ENCODE results near the gene BICC1.

Gene BICC1

DNA sequence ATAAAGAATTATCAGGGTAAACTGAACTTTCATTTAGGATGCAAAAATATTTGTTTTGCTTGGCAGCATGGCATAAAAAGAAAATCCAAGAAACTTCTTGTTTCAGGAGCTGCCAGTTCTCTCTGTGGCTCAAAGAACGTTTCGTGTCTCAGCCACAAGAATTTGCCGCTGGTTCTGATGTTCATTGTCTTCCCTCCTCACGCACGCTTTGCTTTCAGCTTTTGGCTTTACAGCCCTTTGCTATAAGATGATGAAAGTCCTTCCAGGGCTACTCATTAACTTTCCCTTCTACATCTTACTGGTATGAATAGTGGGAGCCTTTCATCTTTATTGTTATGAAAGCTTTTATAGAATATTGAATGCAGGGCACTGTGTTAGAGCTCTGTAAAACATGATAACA, 124.7 kb downstream of the BICC1 start:
- no peaks in the 10 kb centered on the region for H3K36me3 ChIP-seq (ENCODE audit: control insufficient read depth, insufficient read depth, low read length)
- no peak overlapping the region for H2AFZ ChIP-seq
- no peaks in the 10 kb centered on the region for H3K4me1 ChIP-seq
- TF ChIP-seq, protein P1, sequence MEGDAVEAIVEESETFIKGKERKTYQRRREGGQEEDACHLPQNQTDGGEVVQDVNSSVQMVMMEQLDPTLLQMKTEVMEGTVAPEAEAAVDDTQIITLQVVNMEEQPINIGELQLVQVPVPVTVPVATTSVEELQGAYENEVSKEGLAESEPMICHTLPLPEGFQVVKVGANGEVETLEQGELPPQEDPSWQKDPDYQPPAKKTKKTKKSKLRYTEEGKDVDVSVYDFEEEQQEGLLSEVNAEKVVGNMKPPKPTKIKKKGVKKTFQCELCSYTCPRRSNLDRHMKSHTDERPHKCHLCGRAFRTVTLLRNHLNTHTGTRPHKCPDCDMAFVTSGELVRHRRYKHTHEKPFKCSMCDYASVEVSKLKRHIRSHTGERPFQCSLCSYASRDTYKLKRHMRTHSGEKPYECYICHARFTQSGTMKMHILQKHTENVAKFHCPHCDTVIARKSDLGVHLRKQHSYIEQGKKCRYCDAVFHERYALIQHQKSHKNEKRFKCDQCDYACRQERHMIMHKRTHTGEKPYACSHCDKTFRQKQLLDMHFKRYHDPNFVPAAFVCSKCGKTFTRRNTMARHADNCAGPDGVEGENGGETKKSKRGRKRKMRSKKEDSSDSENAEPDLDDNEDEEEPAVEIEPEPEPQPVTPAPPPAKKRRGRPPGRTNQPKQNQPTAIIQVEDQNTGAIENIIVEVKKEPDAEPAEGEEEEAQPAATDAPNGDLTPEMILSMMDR (IDR thresholded peaks at IDR 0.05), result no peak
- H3K79me2 ChIP-seq, result no peaks in the 10 kb centered on the region
- no peak overlapping the region for H3K4me3 ChIP-seq (ENCODE audit: low read depth, low read length)
- no peak overlapping the region for H3K9ac ChIP-seq
- no peak overlapping the region for H3K27ac ChIP-seq
- H3K9me3 ChIP-seq (ENCODE audit: control insufficient read depth, low read length), result no peaks in the 10 kb centered on the region
- H3K27me3 ChIP-seq (ENCODE audit: control insufficient read depth, insufficient read depth, low read length), result no peaks in the 10 kb centered on the region
- H3K4me2 ChIP-seq (ENCODE audit: low read length), result no peak overlapping the region

DNA sequence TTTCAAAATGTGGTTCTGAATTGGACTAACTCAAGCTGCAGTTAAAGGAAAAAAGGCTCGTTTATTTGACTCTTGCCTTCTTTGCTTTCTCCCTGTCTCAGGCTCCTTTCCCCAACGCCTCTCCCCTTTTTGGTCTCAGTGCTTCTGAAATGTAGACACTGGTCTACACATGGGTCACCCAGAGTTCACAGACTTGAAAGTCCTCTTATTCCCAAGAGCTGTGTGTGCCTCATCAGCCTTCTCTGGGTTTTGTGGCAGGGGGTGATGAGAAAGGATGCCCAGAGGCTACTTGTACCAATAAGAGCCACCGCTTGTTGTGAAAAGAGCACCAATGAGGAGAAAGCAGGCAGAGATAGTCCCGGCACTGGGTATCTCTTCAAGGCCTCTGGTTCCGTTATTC, 125.7 kb downstream of the BICC1 start:
- no peak overlapping the region for H3K27ac ChIP-seq
- no peak overlapping the region for H3K4me3 ChIP-seq (ENCODE audit: low read depth, low read length)
- H2AFZ ChIP-seq, result no peak overlapping the region
- no peaks in the 10 kb centered on the region for H3K36me3 ChIP-seq (ENCODE audit: control insufficient read depth, insufficient read depth, low read length)
- TF ChIP-seq, protein P1 (IDR thresholded peaks at IDR 0.05), result no peak
- no peak overlapping the region for H3K4me2 ChIP-seq (ENCODE audit: low read length)
- no peaks in the 10 kb centered on the region for H3K9me3 ChIP-seq (ENCODE audit: control insufficient read depth, low read length)
- no peak overlapping the region for H3K9ac ChIP-seq
- no peaks in the 10 kb centered on the region for H3K79me2 ChIP-seq
- no peaks in the 10 kb centered on the region for H3K4me1 ChIP-seq
- H3K27me3 ChIP-seq (ENCODE audit: control insufficient read depth, insufficient read depth, low read length), result no peaks in the 10 kb centered on the region

DNA sequence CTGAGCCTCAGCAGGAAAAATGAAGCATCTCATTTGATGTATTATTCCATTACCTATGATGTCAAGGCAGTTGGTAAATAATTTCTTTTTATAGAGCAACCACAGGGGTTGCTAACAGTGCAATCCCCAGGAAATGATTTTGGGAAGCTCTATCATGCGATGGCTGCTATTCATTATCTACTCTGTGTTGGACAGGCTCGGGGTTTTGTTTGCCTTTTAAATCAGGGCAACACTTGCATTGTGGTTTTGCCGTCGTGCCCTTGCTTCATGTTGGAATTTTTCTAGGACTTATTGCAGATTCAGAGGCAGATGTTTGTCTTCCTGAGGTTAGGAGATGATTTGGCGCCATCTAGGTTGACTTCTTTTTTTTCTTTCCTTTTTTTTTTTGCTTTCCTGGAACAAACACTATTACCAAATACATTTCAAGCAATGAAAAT, 128.4 kb downstream of the BICC1 start:
- Histone ChIP-seq H2AFZ (no peak overlapping the region), H3K4me3 (ENCODE audit: low read depth, low read length) (no peak overlapping the region), H3K9ac (no peak overlapping the region), H3K4me1 (no peaks in the 10 kb centered on the region), H3K36me3 (ENCODE audit: control insufficient read depth, insufficient read depth, low read length) (no peaks in the 10 kb centered on the region), H3K27ac (no peak overlapping the region), H3K4me2 (ENCODE audit: low read length) (no peak overlapping the region), H3K27me3 (ENCODE audit: control insufficient read depth, insufficient read depth, low read length) (no peaks in the 10 kb centered on the region), H3K79me2 (no peaks in the 10 kb centered on the region), H3K9me3 (ENCODE audit: control insufficient read depth, low read length) (no peaks in the 10 kb centered on the region)
- TF ChIP-seq, protein P1 (IDR thresholded peaks at IDR 0.05), result no peak

DNA sequence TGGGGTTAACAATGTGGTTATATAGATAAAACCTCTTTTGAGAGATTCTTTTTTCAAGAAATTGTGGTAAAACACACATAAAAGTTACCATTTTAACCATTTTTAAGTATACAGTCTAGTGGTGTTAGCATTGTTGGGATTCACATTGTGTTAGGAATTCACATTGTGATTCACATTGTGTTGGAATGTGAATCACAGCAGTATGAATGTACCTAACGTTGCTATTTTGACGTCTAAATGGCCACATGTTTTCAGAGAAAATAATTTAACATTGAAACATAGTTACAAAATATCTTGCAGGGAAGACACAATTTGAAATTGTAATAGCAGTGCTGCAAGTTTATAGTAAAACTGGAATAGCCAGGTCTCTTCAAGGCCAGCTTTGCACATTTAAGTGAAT, 129.0 kb downstream of the BICC1 start:
- H2AFZ ChIP-seq, result no peak overlapping the region
- H3K27ac ChIP-seq, result no peak overlapping the region
- no peaks in the 10 kb centered on the region for H3K4me1 ChIP-seq
- no peaks in the 10 kb centered on the region for H3K36me3 ChIP-seq (ENCODE audit: control insufficient read depth, insufficient read depth, low read length)
- no peaks in the 10 kb centered on the region for H3K27me3 ChIP-seq (ENCODE audit: control insufficient read depth, insufficient read depth, low read length)
- H3K9ac ChIP-seq, result no peak overlapping the region
- no peaks in the 10 kb centered on the region for H3K9me3 ChIP-seq (ENCODE audit: control insufficient read depth, low read length)
- no peaks in the 10 kb centered on the region for H3K79me2 ChIP-seq
- TF ChIP-seq, protein P1 (IDR thresholded peaks at IDR 0.05), result no peak
- no peak overlapping the region for H3K4me3 ChIP-seq (ENCODE audit: low read depth, low read length)
- H3K4me2 ChIP-seq (ENCODE audit: low read length), result no peak overlapping the region

DNA sequence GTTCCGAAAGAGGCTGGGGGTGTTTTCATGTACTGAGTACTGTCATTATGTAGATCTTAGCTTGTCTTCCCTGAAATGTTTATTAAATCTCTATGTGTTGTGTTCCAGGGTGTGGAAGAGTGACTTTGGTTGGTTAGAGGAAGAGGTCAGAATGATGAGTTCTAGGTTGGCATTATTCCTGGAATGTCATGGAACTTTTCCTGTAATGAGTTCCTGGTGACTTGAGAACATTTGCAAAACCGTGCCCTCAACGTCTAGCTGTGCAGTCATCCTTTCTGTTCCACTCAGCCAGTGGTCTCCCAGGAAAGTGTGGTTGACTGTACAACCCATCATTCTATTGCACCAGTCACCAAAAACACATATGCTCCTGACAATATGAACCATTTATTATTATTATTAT, 129.6 kb downstream of the BICC1 start:
- Histone ChIP-seq H3K79me2 (no peaks in the 10 kb centered on the region), H3K9me3 (ENCODE audit: control insufficient read depth, low read length) (no peaks in the 10 kb centered on the region), H3K36me3 (ENCODE audit: control insufficient read depth, insufficient read depth, low read length) (no peaks in the 10 kb centered on the region), H3K9ac (no peak overlapping the region), H3K4me3 (ENCODE audit: low read depth, low read length) (no peak overlapping the region), H3K4me2 (ENCODE audit: low read length) (no peak overlapping the region), H3K27me3 (ENCODE audit: control insufficient read depth, insufficient read depth, low read length) (no peaks in the 10 kb centered on the region), H3K4me1 (no peaks in the 10 kb centered on the region), H3K27ac (no peak overlapping the region), H2AFZ (no peak overlapping the region)
- TF ChIP-seq, protein P1 (IDR thresholded peaks at IDR 0.05), result no peak

Data from parathyroid adenoma (tissue), 2 donors.